Kasumi-1 (cell line): ENCODE results near the gene CENPN.

Experiments used
- DNase-seq, 2 experiments: peaks; one replicate each; lab custom pipeline; 2025; lab: John Stamatoyannopoulos, UW

The CENPN gene

GRCh38 chr16:81006813-81007695, at the start of gene CENPN, which contains the start of gene CMC2:
Gene CENPN, plus strand, starts transcription at chr16:81007214. Its CDS starts 4,726 bp downstream, at chr16:81011940.
Gene CMC2, minus strand, starts transcription at chr16:81006885. Its CDS starts 9,491 bp downstream, at chr16:80997394.
- DNase-seq, result peak; percentile 97

GRCh38 chr16:80958284-80958683, 48.7 kb upstream of the CENPN start:
- DNase-seq, result no peak

- DNase-seq, result no peak
Measured at GRCh38 chr16:80962879-80963278, 44.1 kb upstream of the CENPN start.

- DNase-seq, result no peak
Measured at GRCh38 chr16:80964351-80964750, 42.7 kb upstream of the CENPN start.

- DNase-seq, result no peak
Measured at GRCh38 chr16:80966617-80967016, 40.4 kb upstream of the CENPN start.

GRCh38 chr16:80968386-80969113, 38.5 kb upstream of the CENPN start:
- DNase-seq, result no peak

GRCh38 chr16:80969114-80969484, 37.9 kb upstream of the CENPN start:
- DNase-seq, result no peak

GRCh38 chr16:80971819-80972218, 35.2 kb upstream of the CENPN start:
- DNase-seq, result no peak

GRCh38 chr16:80972611-80973010, 34.4 kb upstream of the CENPN start:
- DNase-seq, result no peak

- no peak for DNase-seq
Measured at GRCh38 chr16:80973991-80974390, 33.0 kb upstream of the CENPN start.

- DNase-seq, result peak; percentile 20 to 36
Measured at GRCh38 chr16:80974649-80975376, 32.2 kb upstream of the CENPN start.

GRCh38 chr16:80976946-80977345, 30.1 kb upstream of the CENPN start:
- DNase-seq, result no peak

GRCh38 chr16:80981103-80981502, 25.9 kb upstream of the CENPN start:
- DNase-seq, result no peak

GRCh38 chr16:80982646-80983045, 24.4 kb upstream of the CENPN start:
- DNase-seq, result no peak

GRCh38 chr16:80984124-80984892, 22.7 kb upstream of the CENPN start:
- no peak for DNase-seq

GRCh38 chr16:80985611-80986010, 21.4 kb upstream of the CENPN start:
- DNase-seq, result no peak

GRCh38 chr16:80986557-80986956, 20.5 kb upstream of the CENPN start:
- DNase-seq, result peak in 1 of 2 experiments; percentile 23

GRCh38 chr16:80988756-80989155, 18.3 kb upstream of the CENPN start:
- DNase-seq, result no peak

GRCh38 chr16:80989801-80990200, 17.2 kb upstream of the CENPN start:
- DNase-seq, result no peak

GRCh38 chr16:80990577-80990976, 16.4 kb upstream of the CENPN start:
- DNase-seq, result no peak

GRCh38 chr16:80990978-80991377, 16.0 kb upstream of the CENPN start:
- DNase-seq, result no peak
